SK-N-SH (cell line): ENCODE data around the gene NOX3. TPM values are rescaled to one million over a fixed set of nuclear protein-coding genes. Genes with fewer than 3 reads are reported as not detected.

Experiments used
- CTCF ChIA-PET: fragments of 300-600, 350-600 bp; formaldehyde crosslinking; extraction: SDS; loops from one replicate; lab custom pipeline; 2021; lab: Yijun Ruan, JAX
- POLR2A ChIA-PET: fragments of 350-600 bp; sonication (Branson Sonifier 250); formaldehyde crosslinking; extraction: SDS; loops from one replicate; lab custom pipeline; 2020; ENCODE audit warnings: antibody characterized with exemption, inconsistent platforms; lab: Yijun Ruan, JAX
- DNase-seq: peaks from one replicate; pipeline ENCODE4 v3.0.0; 2012
- H2AFZ ChIP-seq: fragments of 200-600 bp; sonication (generic); 2 replicates; pipeline ENCODE4 v1.8.1; 2016; ENCODE audit warnings: antibody characterized with exemption, mild to moderate bottlenecking, low read depth
- H3F3A ChIP-seq: fragments of 200-600 bp; sonication (generic); replicated peaks from 2 replicates; pipeline ENCODE3; 2016; ENCODE audit warnings: antibody characterized with exemption, mild to moderate bottlenecking; ENCODE audit not compliant: insufficient read depth
- H3K27ac ChIP-seq, 2 experiments: fragments of 200-500 bp in 1 of 2; fragments of 200-600 bp in 1 of 2; sonication (Bioruptor generic) in 1 of 2; sonication (generic), shearing (Covaris generic) in 1 of 2; 2 replicates each; pipeline versions ENCODE4 v1.5.1 to v1.6.1; 2014 to 2016; ENCODE audit warnings: low read depth in 2 of 2, inconsistent platforms in 1 of 2, low read length in 1 of 2, mild to moderate bottlenecking in 1 of 2, mixed read lengths in 1 of 2
- H3K27me3 ChIP-seq: fragments of 200-600 bp; sonication (generic), shearing (Covaris generic); 2 replicates; pipeline ENCODE4 v1.6.1; 2016; ENCODE audit warnings: mixed run types; ENCODE audit not compliant: insufficient read depth
- H3K36me3 ChIP-seq, 2 experiments: fragments of 200-500 bp in 1 of 2; fragments of 200-600 bp in 1 of 2; sonication (Bioruptor generic) in 1 of 2; sonication (generic) in 1 of 2; replicated peaks in 1 of 2; 2 replicates each; pipeline versions ENCODE3 to v1.5.1; 2014 to 2016; ENCODE audit warnings: low read length in 1 of 2, mild to moderate bottlenecking in 1 of 2; ENCODE audit not compliant: insufficient read depth in 2 of 2, control insufficient read depth in 1 of 2
- H3K4me1 ChIP-seq, 2 experiments: fragments of 200-500 bp in 1 of 2; fragments of 200-600 bp in 1 of 2; sonication (Bioruptor generic) in 1 of 2; sonication (generic), shearing (Covaris generic) in 1 of 2; 2 replicates each; pipeline versions ENCODE4 v1.5.1 to v1.6.1; 2014 to 2016; ENCODE audit warnings: low read depth in 1 of 2, low read length in 1 of 2, mixed run types in 1 of 2; ENCODE audit not compliant: insufficient read depth in 2 of 2, control insufficient read depth in 1 of 2
- H3K4me2 ChIP-seq: fragments of 200-600 bp; sonication (generic), shearing (Covaris generic); 2 replicates; pipeline ENCODE4 v1.6.1; 2017; ENCODE audit warnings: mixed run types
- H3K4me3 ChIP-seq, 2 experiments: fragments of 200-500 bp in 1 of 2; fragments of 200-600 bp in 1 of 2; sonication (Bioruptor generic) in 1 of 2; sonication (generic), shearing (Covaris generic) in 1 of 2; 2 replicates each; pipeline versions ENCODE4 v1.5.1 to v1.8.1; 2014 to 2016; ENCODE audit warnings: low read depth in 2 of 2, inconsistent platforms in 1 of 2, low read length in 1 of 2, mild to moderate bottlenecking in 1 of 2, mixed read lengths in 1 of 2, moderate library complexity in 1 of 2
- H3K79me2 ChIP-seq: fragments of 200-600 bp; sonication (generic); 2 replicates; pipeline ENCODE4 v1.8.1; 2017; ENCODE audit warnings: mild to moderate bottlenecking; ENCODE audit not compliant: insufficient read depth
- H3K9ac ChIP-seq: fragments of 200-600 bp; sonication (generic); 2 replicates; pipeline ENCODE4 v1.6.1; 2017; ENCODE audit warnings: mixed run types
- H3K9me2 ChIP-seq: fragments of 200-600 bp; sonication (generic); 2 replicates; pipeline ENCODE4 v1.6.1; 2017; ENCODE audit warnings: mixed run types
- H3K9me3 ChIP-seq: fragments of 200-600 bp; sonication (generic); 2 replicates; pipeline ENCODE4 v1.6.1; 2017; ENCODE audit warnings: mixed run types, mild to moderate bottlenecking, moderate library complexity
- H4K20me1 ChIP-seq: fragments of 200-600 bp; sonication (generic); 2 replicates; pipeline ENCODE4 v1.6.1; 2017; ENCODE audit warnings: mild to moderate bottlenecking, mixed run types; ENCODE audit not compliant: insufficient read depth
- GABPA ChIP-seq: IDR thresholded peaks from 2 replicates; pipeline ENCODE4 v1.4.0; 2012; ENCODE audit warnings: low read depth, mild to moderate bottlenecking
- NFIC ChIP-seq: IDR thresholded peaks from 2 replicates; pipeline ENCODE4 v1.4.0; 2012; ENCODE audit warnings: borderline replicate concordance
- RAD21 ChIP-seq: IDR thresholded peaks from 2 replicates; pipeline ENCODE4 v1.6.1; 2012; ENCODE audit warnings: mild to moderate bottlenecking, low read length
- RCOR1 ChIP-seq: fragments of 150-350 bp; IDR thresholded peaks from 2 replicates; pipeline ENCODE4 v1.6.1; 2017; ENCODE audit warnings: antibody characterized with exemption, low read length
- SMC3 ChIP-seq: IDR thresholded peaks from 2 replicates; pipeline ENCODE4 v1.6.1; 2012; ENCODE audit warnings: low read depth, low read length, improper control_type of control experiment
- polyA plus RNA-seq, 3 experiments: library from polyadenylated mRNA; depleted of rRNA; stranded (reverse); fragments of >200 nt; gene quantifications; 2 replicates each; pipeline ENCODE4 v1.2.3, GENCODE V29; 2012

Gene NOX3
- polyA plus RNA-seq, 1 of the 3 experiments (the other 2 are of a cell fraction): 0.02 TPM

- no peak for TF ChIP-seq NFIC
- no peak for TF ChIP-seq GABPA
- no peak for TF ChIP-seq RCOR1
These were observed 107.8 kb downstream of the NOX3 start (continued) for GRCh38 chr6:155347800-155348199.

- Histone ChIP-seq H4K20me1 (no peaks in the 10 kb centered on the region), H3K79me2 (no peaks in the 10 kb centered on the region), H3F3A (peaks cover 3% of the 10 kb centered on the region), H3K36me3 (no peaks in the 10 kb centered on the region), H3K27ac (no peak overlapping the region), H3K27me3 (no peaks in the 10 kb centered on the region), H3K4me1 (no peaks in the 10 kb centered on the region), H2AFZ (no peak overlapping the region), H3K4me3 (no peak overlapping the region), H3K4me2 (no peak overlapping the region), H3K9me2 (no peaks in the 10 kb centered on the region), H3K9ac (no peak overlapping the region), H3K9me3 (no peaks in the 10 kb centered on the region; the same call in 1 of the 2 replicates)
- CTCF ChIA-PET: no interaction called here
- TF ChIP-seq SMC3 (no peak), RAD21 (no peak)
- DNase-seq: no peak
- POLR2A ChIA-PET: no interaction called here
These were observed 108.7 kb downstream of the NOX3 start for GRCh38 chr6:155346957-155347356.

Other genes with a start within 250 kb of the NOX3 start
- gene CLDN20, start 191.8 kb downstream of the NOX3 start, polyA plus RNA-seq (2012; rRNA removed): 0.07 TPM in 1 of 2 replicates, not detected in the other
- 28.4 and 36.1 TPM in 2 replicates for gene TFB1M, start 141.4 kb downstream of the NOX3 start, polyA plus RNA-seq (2012; rRNA removed)